Esophagus muscularis mucosa (tissue), 4 donors: Measurements from ENCODE around the gene SH3D19. TPM values are rescaled to one million over a fixed set of nuclear protein-coding genes. Genes with fewer than 3 reads are reported as not detected.
"Not testable (repeated sequence)": the region's sequence is repeated elsewhere in the genome, so short reads cannot be mapped to it uniquely, and the experiment has no call there.

ENCODE experiments used
- DNase-seq: peaks from one replicate; pipeline ENCODE4 v3.0.0-alpha.2; 2017; ENCODE audit errors: extremely low spot score
- H3K27ac ChIP-seq, 4 donors: fragments of 200-600 bp; sonication (generic); replicated peaks in 1 of 4; 1 replicate in 3 of 4; 2 replicates in 1 of 4; pipeline ENCODE4 v1.5.1; 2016 to 2019; ENCODE audit warnings: mild to moderate bottlenecking in 1 of 4
- H3K27me3 ChIP-seq, 4 donors: fragments of 200-600 bp; sonication (generic); one replicate each; pipeline versions ENCODE4 v1.5.1 to v1.6.0; 2016 to 2019
- H3K36me3 ChIP-seq, 4 donors: fragments of 200-600 bp; sonication (generic); one replicate each; pipeline ENCODE4 v1.5.1; 2016 to 2019
- H3K4me1 ChIP-seq, 4 donors: fragments of 200-600 bp; sonication (generic); one replicate each; pipeline ENCODE4 v1.5.1; 2016 to 2019
- H3K4me3 ChIP-seq, 4 donors: fragments of 200-600 bp; sonication (generic); 1 replicate in 2 of 4; 2 replicates in 2 of 4; pipeline ENCODE4 v1.5.1; 2016 to 2019; ENCODE audit warnings: mild to moderate bottlenecking in 4 of 4, moderate library complexity in 1 of 4
- H3K9me3 ChIP-seq, 4 donors: fragments of 200-600 bp; sonication (generic); 1 replicate in 3 of 4; 2 replicates in 1 of 4; pipeline ENCODE4 v1.5.1; 2016 to 2019
- CTCF ChIP-seq, 3 experiments: fragments of 200-600 bp in 2 of 3; fragments of 450-650 bp in 1 of 3; sonication (generic) in 2 of 3; IDR thresholded peaks; one replicate each; pipeline ENCODE4 v1.5.1; 2017 to 2019; ENCODE audit warnings: antibody characterized with exemption in 3 of 3, mild to moderate bottlenecking in 2 of 3, moderate library complexity in 1 of 3
- EP300 ChIP-seq: sonication (generic); formaldehyde crosslinking; IDR thresholded peaks from one replicate; pipeline ENCODE4 v1.6.1; 2017; ENCODE audit warnings: antibody characterized with exemption
- POLR2A ChIP-seq: fragments of 450-650 bp; IDR thresholded peaks from one replicate; pipeline ENCODE4 v1.6.1; 2017; ENCODE audit warnings: antibody characterized with exemption, moderate library complexity, mild to moderate bottlenecking, low read depth
- POLR2AphosphoS5 ChIP-seq, 2 donors: sonication (generic); formaldehyde crosslinking; IDR thresholded peaks; one replicate each; pipeline ENCODE4 v1.6.1; 2017; ENCODE audit warnings: antibody characterized with exemption in 2 of 2
- WGBS: methylation state at CpG from one replicate; pipeline ENCODE4 v1.1.5; 2018; 5-methylcytosine and 5-hydroxymethylcytosine counted together
- intact Hi-C: fragments of 100-400 bp; cut with DNase I; formaldehyde crosslinking; loops from one replicate; pipeline ENCODE4 v1.15.1; 2023
- total RNA-seq, 4 donors: library from RNA; depleted of rRNA; stranded (reverse); fragments of >200 nt; gene quantifications; one replicate each; pipeline versions ENCODE4 v1.1.0 to v1.2.1, GENCODE V29; 2016

The SH3D19 gene
- total RNA-seq, 4 donors from 2014 or later = 115 to 186 (median 177) TPM

- Histone ChIP-seq H3K27ac (no peak overlapping the region), H3K4me1 (peaks cover 17 to 48% (median 36%) of the 10 kb centered on the region in 4 donors), H3K27me3 (no peaks in the 10 kb centered on the region), H3K36me3 (no peaks in the 10 kb centered on the region), H3K4me3 (no peak overlapping the region), H3K9me3 (no peaks in the 10 kb centered on the region)
- intact Hi-C loops = no loop called here
- 94% methylated on average over 1 of the region's 1 CpG for WGBS
- TF ChIP-seq POLR2AphosphoS5 (IDR thresholded peaks at IDR 0.05) (no peak), POLR2A (no peak), EP300 (no peak)
- DNase-seq = no peak
Measured at GRCh38 chr4:151259752-151260151, 65.7 kb downstream of the SH3D19 start.

GRCh38 chr4:151257704-151258103, 67.7 kb downstream of the SH3D19 start:
- Histone ChIP-seq H3K36me3 (no peaks in the 10 kb centered on the region), H3K9me3 (no peaks in the 10 kb centered on the region), H3K4me3 (no peak overlapping the region), H3K27me3 (no peaks in the 10 kb centered on the region), H3K4me1 (peaks cover 7 to 40% (median 34%) of the 10 kb centered on the region in 4 donors), H3K27ac (no peak overlapping the region)
- TF ChIP-seq POLR2AphosphoS5 (IDR thresholded peaks at IDR 0.05) (no peak), EP300 (no peak), CTCF (IDR thresholded peaks at IDR 0.05) (no peak), POLR2A (no peak)
- WGBS = 98% methylated on average over 4 of the region's 4 CpGs
- DNase-seq = no peak
- intact Hi-C loops = no loop called here

GRCh38 chr4:151256134-151256533, 69.3 kb downstream of the SH3D19 start:
- DNase-seq = no peak
- H3K4me3 ChIP-seq = no peak overlapping the region
- H3K4me1 ChIP-seq = peaks cover 7 to 44% (median 37%) of the 10 kb centered on the region in 4 donors
- WGBS = 48% methylated on average over 2 of the region's 2 CpGs
- TF ChIP-seq EP300 (no peak), CTCF (IDR thresholded peaks at IDR 0.05) (no peak), POLR2AphosphoS5 (IDR thresholded peaks at IDR 0.05) (no peak), POLR2A (no peak)
- intact Hi-C loops = no loop called here
- H3K27me3 ChIP-seq = no peaks in the 10 kb centered on the region
- H3K27ac ChIP-seq = peak overlapping the region in 3 of 4 donors; percentile 14 to 47 (median 36)
- H3K36me3 ChIP-seq = no peaks in the 10 kb centered on the region
- no peaks in the 10 kb centered on the region for H3K9me3 ChIP-seq

- peak overlapping the region in 3 of 4 donors; percentile 14 to 47 (median 36) for H3K27ac ChIP-seq
Measured at GRCh38 chr4:151255680-151256079, 69.7 kb downstream of the SH3D19 start.

GRCh38 chr4:151255226-151255625, 70.2 kb downstream of the SH3D19 start:
- H3K27me3 ChIP-seq, DNase-seq, H3K36me3 ChIP-seq, H3K27ac ChIP-seq, H3K4me3 ChIP-seq, intact Hi-C loops, H3K9me3 ChIP-seq: not testable (repeated sequence)
- H3K4me1 ChIP-seq = peaks cover 7 to 49% (median 39%) of the 10 kb centered on the region in 4 donors
- WGBS = no CpG with 5 or more reads among the region's 28 CpGs

More at GRCh38 chr4:151255680-151256079, 69.7 kb downstream of the SH3D19 start:
- H3K4me3 ChIP-seq, H3K9me3 ChIP-seq, DNase-seq, intact Hi-C loops, H3K27me3 ChIP-seq, H3K36me3 ChIP-seq: not testable (repeated sequence)
- H3K4me1 ChIP-seq = peaks cover 7 to 47% (median 38%) of the 10 kb centered on the region in 4 donors
- WGBS = 36% methylated on average over 8 of the region's 17 CpGs

GRCh38 chr4:151251603-151252304, 73.7 kb downstream of the SH3D19 start:
- H3K4me3 ChIP-seq = no peak overlapping the region
- TF ChIP-seq POLR2AphosphoS5 (IDR thresholded peaks at IDR 0.05) (no peak), POLR2A (no peak), EP300 (no peak), CTCF (IDR thresholded peaks at IDR 0.05) (no peak)
- WGBS = 35% methylated on average over 2 of the region's 2 CpGs
- H3K36me3 ChIP-seq = no peaks in the 10 kb centered on the region
- no peaks in the 10 kb centered on the region for H3K27me3 ChIP-seq
- no peak for DNase-seq
- intact Hi-C loops = no loop called here
- H3K4me1 ChIP-seq = peaks cover 7 to 37% (median 32%) of the 10 kb centered on the region in 4 donors
- H3K9me3 ChIP-seq = no peaks in the 10 kb centered on the region
- H3K27ac ChIP-seq = no peak overlapping the region
